GM20000 (cell line): ENCODE data around the gene PSME3IP1.

Experiments
- DNase-seq: peaks from one replicate; pipeline ENCODE4 v3.0.0; 2012; ENCODE audit warnings: low spot score
- TF ChIP-seq, protein P1 (sequence below): IDR thresholded peaks from 2 replicates; pipeline ENCODE4 v1.5.1; 2012; ENCODE audit warnings: mild to moderate bottlenecking, control low read depth; ENCODE audit errors: extremely low read depth, missing control alignments

Gene PSME3IP1

DNA sequence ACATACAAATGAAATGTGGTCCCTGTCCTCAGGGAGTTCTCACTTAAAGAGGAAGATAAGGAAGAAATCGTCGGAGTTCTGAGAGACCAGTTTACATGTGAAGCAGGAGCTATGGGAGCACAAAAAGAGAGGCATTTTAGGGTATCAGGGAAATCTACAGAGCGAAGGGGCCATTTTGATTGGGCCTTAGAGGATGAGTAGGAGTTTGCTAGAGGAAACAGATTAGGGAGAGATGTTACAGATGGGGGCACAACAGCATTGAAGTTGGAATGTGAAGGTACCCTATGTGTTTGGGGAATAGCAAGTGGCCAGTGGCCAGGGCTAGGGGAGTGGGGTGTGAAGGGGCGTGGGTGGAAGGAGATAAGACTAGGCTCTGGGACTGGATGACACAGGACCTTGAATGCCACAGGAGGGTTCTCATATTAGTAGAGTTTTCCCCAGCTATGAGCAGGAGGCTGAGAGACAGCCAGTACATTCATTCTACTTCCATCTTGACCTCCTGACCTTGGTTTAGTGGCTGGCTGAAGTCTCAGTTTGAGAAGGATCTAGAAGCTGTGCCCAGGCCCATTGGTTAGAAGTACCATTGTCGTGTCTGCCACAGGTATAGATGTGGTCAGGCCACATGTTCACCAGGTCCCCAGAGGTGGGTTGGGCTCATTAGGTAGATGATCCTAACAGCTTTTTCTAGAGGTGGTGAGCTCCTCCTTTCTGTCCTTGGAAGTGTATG is 58.6 kb downstream of the PSME3IP1 start:
- no peak for DNase-seq

DNA sequence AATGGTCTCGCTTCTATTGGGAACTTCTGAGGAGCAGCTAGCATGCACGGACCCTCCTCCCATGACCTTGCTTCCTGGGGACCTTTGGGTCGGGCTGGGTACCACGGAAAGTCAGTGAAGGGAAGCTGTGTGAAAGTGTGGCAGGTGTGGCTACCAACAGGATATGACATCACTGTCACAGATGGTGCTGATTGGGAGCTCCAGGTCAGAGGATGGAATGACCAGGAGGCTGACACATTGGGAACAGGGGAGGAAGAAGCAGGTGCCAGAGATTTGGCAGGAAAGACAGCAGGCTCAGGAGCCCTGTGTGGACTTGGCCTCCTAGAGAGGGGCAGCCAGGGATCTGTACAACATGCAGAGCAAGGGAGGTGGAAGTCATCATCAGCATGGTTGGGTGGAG is 59.4 kb downstream of the PSME3IP1 start:
- TF ChIP-seq, protein P1, sequence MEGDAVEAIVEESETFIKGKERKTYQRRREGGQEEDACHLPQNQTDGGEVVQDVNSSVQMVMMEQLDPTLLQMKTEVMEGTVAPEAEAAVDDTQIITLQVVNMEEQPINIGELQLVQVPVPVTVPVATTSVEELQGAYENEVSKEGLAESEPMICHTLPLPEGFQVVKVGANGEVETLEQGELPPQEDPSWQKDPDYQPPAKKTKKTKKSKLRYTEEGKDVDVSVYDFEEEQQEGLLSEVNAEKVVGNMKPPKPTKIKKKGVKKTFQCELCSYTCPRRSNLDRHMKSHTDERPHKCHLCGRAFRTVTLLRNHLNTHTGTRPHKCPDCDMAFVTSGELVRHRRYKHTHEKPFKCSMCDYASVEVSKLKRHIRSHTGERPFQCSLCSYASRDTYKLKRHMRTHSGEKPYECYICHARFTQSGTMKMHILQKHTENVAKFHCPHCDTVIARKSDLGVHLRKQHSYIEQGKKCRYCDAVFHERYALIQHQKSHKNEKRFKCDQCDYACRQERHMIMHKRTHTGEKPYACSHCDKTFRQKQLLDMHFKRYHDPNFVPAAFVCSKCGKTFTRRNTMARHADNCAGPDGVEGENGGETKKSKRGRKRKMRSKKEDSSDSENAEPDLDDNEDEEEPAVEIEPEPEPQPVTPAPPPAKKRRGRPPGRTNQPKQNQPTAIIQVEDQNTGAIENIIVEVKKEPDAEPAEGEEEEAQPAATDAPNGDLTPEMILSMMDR: no peak
- no peak for DNase-seq

More for the DNA sequence above, 58.6 kb downstream of the PSME3IP1 start:
- TF ChIP-seq, protein P1: no peak

DNA sequence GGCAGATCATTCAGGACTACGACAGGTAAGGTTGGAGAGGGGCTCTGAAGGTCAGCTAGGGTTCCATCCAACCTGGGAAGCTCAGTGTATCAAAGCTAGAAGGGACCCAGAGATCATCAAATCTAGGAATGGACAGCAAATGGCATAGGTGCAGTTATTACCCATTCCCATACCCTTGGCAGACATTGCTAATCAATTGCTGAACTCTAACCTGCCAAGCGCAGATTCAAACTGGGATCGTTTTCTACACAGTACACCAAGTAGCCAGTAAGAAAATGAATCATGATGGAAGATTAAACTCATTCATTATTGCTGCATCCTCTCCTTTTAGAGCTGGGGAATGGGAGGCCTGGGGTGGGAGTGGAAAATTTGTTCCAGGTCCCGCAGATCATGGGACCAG is 59.9 kb downstream of the PSME3IP1 start:
- TF ChIP-seq, protein P1: no peak
- no peak for DNase-seq

DNA sequence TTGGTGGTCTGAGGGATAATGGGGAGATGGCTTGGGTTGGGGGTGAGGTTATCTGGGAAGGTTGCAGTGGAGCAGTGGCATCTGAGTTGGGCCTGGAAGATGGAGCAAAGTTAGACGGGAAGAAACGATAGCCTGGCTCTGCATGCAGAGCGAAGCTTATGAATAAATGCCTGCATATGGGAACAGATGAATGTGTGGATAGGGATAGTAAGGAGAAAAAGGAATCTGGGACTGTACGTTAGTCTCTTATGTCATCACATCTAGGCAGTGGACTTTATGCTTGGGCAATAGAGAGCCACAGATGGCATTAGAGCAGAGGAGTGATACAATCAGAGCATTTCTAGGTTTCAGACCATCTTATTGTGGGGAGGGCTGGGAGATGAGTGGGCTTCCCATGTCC is 60.5 kb downstream of the PSME3IP1 start:
- TF ChIP-seq, protein P1: no peak

DNA sequence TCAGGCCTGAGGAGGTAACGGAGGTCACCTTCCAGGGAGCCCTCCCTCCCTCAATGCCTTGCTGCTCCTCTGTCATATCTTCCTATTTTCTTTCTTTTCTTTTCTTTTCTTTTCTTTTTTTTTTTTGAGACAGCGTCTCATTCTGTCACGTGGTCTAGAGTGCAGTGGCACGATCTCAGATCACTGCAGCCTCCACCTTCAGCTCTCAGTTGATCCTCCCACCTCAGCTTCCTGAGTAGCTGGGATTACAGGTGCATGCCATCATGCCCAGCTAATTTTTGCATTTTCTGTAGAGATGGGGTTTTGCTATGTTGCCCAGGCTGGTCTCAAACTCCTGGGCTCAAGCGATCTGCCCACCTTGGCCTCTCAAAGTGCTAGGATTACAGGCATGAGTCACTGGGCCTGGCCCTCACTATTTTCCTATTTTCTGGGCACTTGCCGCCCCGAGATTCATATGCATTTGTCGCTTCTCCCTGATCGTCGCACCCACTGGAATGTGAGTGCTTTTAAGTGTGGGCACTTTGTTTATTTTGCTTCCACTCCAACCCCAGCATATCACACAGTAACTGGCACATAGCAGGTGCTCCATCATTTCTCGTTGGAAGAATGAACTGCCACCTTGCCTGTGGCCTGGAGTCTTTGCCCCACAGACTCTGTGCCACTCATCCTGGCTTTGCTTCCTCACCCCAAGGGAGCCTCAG is 61.7 kb downstream of the PSME3IP1 start:
- no peak for DNase-seq
- TF ChIP-seq, protein P1: no peak

More for the DNA sequence above, 60.5 kb downstream of the PSME3IP1 start:
- no peak for DNase-seq

DNA sequence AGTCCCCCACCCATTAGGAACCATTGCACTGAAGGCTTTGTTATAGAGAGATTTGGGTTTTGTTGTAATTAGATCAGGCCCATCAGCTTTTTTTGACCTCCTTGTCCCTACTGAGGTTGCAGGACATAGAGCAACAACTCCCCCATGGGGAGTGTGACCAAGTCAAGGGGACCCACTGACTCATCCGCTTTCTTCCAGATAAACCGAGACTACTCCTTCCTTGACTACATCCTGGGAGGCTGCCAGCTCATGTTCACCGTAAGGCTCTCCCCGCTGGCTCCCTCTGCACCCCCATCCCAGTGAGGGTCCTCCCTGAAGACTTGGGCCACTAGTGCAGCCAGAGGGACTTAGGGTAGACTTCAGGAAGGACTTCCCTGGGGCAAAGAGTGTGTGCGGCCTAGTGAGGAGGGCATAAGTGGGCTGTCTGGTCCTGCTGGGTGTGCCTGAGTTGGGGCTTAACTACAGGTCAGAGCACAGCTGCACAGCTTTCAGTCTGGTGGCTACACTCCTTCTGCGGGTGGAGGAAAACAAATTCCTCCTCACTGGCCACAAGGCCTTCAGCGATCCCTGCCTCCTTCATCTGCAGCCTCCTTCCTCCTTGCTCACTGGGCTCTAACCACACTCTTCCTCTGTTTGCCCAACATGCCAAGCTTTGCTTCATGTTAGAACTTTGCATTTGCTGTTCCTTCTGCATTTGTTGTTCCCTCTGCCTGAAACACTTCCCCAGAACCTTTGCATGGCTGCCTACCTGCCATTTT is 62.4 kb downstream of the PSME3IP1 start:
- TF ChIP-seq, protein P1: no peak
- DNase-seq: no peak
